ENCODE results near the gene NEDD4L. TPM values are rescaled to one million over a fixed set of nuclear protein-coding genes. Genes with fewer than 3 reads are reported as not detected.

The NEDD4L gene
- total and polyA plus RNA-seq, 4 donors, result 10.2 to 20.3 (median 13.2) TPM

GRCh38 chr18:58336605-58337004, 292.6 kb downstream of the NEDD4L start (continued):
- no peak for TF ChIP-seq ZBTB33 (IDR thresholded peaks at IDR 0.05)

GRCh38 chr18:58337285-58337684, 293.3 kb downstream of the NEDD4L start:
- Histone ChIP-seq H3K36me3 (ENCODE audit: control insufficient read depth in 4 of 4, insufficient read depth in 3 of 4, low read depth in 1 of 4, low read length in 3 of 4) (no peaks in the 10 kb centered on the region), H3K4me1 (ENCODE audit: control insufficient read depth in 4 of 4, insufficient read depth in 4 of 4, low read length in 3 of 4) (no peaks in the 10 kb centered on the region), H3K4me3 (ENCODE audit: low read depth in 1 of 3, low read length in 3 of 3) (no peak overlapping the region), H3K27me3 (ENCODE audit: control insufficient read depth in 4 of 4, insufficient read depth in 4 of 4, low read length in 3 of 4) (no peaks in the 10 kb centered on the region), H3K9me3 (ENCODE audit: control insufficient read depth in 4 of 4, low read length in 3 of 4) (no peaks in the 10 kb centered on the region), H3K27ac (ENCODE audit: low read depth in 1 of 2, low read length in 2 of 2) (no peak overlapping the region), H3K9ac (ENCODE audit: low read depth in 1 of 2, low read length in 2 of 2) (no peak overlapping the region)
- 70% methylated on average over 4 of the region's 4 CpGs for WGBS
- DNase-seq (ENCODE audit: low spot score), result no peak
- TF ChIP-seq FOXA2 (IDR thresholded peaks at IDR 0.05) (no peak), HNF4G (IDR thresholded peaks at IDR 0.05) (no peak), YY1 (IDR thresholded peaks at IDR 0.05) (no peak), ATF3 (IDR thresholded peaks at IDR 0.05) (no peak), JUND (IDR thresholded peaks at IDR 0.05) (no peak), HNF4A (conservative IDR thresholded peaks at IDR 0.05) (no peak), NR2F2 (IDR thresholded peaks at IDR 0.05) (no peak), TAF1 (conservative IDR thresholded peaks at IDR 0.05) (no peak), RAD21 (IDR thresholded peaks at IDR 0.05) (no peak), GABPA (IDR thresholded peaks at IDR 0.05 in 1 of 2, conservative IDR thresholded peaks at IDR 0.05 in 1 of 2) (no peak), FOXA1 (IDR thresholded peaks at IDR 0.05) (no peak), CTCF (IDR thresholded peaks at IDR 0.05; ENCODE audit: low read depth, low read length, missing input control) (no peak), SP1 (IDR thresholded peaks at IDR 0.05) (no peak), REST (IDR thresholded peaks at IDR 0.05) (no peak), EGR1 (IDR thresholded peaks at IDR 0.05; ENCODE audit: low read depth in 2 of 2) (no peak), MAX (IDR thresholded peaks at IDR 0.05) (no peak)

Measured in liver (tissue), 9 donors.